NCI-H128 (cell line): Measurements from ENCODE around the gene OR5I1.
"Not testable (repeated sequence)": the region's sequence is repeated elsewhere in the genome, so short reads cannot be mapped to it uniquely, and the experiment has no call there.

Experiments used
- DNase-seq: peaks from one replicate; lab custom pipeline; 2025; ENCODE audit not compliant: unreplicated experiment; lab: John Stamatoyannopoulos, UW

Gene OR5I1

DNA sequence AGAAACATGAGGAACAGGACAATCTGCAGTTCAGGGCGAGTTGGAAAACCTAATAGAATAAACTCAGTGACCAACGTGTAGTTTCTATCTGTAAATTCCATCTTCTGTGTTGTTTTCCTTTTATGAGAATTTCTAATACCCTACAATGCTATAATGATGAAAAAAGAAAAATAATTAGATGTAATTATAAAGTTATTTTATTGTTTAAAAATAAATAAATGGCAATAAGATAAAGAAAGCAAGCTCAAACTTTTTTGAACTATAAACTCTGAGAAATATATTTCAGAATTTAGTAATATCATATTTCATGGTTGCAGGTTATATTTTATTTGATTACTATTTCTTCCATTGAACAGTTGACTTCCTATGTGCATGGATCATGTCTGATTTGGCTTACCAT is at the start of gene OR5I1:
Gene OR5I1, minus strand, starts transcription at position 101 of the 400 bp plus-strand sequence. Its CDS starts 0 bp downstream, at position 101.
- no peak for DNase-seq

DNA sequence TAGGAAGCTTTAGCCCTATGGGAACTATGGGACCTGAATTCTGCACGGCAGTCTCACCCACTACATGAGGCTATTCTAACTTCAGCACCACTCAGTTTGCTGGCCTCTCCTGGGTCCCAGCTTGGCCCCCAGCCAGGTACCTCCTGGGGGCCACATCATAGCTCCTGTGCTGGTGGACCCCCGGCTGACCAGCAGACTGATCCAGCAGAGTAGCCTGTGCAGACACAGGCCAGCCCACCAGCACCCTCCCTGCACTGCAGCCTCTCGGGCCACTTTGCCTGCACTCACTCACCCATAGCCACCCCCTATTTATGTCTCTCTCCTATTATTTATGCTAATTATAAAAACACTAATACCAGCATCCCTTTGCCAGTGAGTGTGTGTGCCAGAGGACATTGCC is 34.7 kb upstream of the OR5I1 start:
- DNase-seq, result no peak

DNA sequence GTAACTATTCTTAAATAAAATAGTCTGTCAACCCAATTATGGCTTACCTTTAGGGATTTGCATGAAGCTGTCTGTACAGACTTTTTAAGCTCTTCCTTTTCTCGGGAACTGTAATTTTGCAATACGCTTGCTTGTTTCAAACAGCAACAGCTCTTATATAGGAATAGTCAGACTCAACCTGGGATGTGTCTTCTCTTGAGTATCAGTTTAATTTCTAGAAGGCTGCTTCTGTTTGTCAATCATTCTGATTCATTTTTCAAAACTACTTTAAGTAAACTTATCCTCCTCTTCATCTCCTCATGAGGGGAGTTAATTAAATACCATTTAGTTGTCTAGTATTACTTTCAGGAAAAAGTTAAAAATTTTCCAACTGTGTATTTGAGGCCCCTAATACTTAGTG is 33.6 kb upstream of the OR5I1 start, which contains the start of gene OR10AG1:
Gene OR10AG1, minus strand, starts transcription at position 101 of the 400 bp plus-strand sequence. Its CDS starts 38 bp downstream, at position 63.
- DNase-seq, result no peak

DNA sequence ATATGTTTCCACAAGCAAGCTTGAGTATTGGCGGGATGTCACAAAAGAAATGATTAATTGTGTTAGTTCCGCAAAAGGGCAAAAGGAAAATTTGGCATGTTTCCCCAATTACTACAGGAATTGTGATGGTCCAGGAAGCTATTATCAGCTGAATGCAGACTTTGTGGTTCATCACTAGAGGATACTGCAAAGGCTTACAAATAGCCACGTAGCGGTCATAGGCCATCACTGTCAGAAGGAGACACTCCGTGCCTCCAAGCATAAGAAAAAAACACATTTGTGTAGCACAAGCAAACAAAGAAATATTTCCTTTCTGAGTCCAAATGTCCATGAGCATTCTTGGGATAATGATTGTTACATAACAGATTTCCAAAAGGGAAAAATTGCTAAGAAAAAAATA is 31.7 kb upstream of the OR5I1 start:
- no peak for DNase-seq

DNA sequence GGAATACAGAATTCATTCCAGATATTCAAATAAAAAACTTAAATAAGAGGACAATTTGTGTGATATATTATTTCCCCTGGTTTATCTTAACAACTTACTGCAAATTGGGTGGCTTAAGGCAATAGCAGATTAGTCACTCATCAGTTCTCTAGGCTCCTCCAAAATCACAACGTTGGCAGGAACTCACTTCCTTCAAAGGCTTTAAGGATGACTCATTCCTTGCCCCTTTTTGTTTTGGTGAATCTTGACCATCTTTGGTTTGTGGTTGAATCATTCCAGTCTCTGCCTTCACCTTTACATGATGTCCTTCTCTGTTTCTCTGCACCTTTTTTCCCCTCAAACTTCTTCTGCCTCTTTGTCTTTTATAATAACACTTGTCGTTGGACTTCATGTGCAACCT is 30.2 kb upstream of the OR5I1 start:
- no peak for DNase-seq

DNA sequence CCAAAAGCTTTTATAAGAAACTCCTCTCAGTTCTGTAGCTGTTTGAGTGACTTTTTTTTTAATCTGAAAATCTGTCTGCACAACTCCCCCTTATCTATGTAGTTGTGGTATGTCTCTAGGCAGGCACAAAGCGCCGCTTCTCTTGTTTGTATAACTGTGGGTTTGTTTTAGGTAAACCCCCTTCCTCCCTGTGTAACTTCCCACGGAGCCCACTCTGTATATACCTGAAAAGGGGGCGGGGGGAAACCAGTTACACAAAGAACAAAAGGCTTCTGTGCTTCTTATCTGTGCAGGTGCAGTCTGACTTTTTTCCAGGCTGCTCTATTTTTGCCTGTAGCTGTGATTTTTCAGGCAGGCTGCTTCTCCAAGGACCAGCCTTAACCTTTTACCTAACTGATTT is 20.3 kb upstream of the OR5I1 start:
- no peak for DNase-seq

DNA sequence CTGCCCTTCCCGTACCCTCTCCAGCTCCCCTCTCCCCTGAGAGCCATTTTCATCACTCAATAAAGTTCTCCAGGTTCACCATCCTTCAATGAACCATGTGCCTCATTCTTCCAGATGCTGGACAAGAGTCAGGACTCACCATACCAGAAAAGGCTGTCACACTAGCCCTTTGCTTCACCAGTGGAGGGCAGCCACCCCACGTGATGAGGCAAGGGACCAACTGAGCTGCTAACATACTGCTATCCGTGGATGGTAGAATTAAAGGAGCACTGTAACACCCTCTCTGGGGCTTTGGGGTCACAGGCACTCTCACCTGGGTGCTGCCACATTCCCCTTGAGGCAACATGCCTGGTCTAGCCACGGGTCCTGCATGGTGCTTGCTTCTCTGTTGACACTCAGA is 13.1 kb upstream of the OR5I1 start:
- DNase-seq, result no peak

DNA sequence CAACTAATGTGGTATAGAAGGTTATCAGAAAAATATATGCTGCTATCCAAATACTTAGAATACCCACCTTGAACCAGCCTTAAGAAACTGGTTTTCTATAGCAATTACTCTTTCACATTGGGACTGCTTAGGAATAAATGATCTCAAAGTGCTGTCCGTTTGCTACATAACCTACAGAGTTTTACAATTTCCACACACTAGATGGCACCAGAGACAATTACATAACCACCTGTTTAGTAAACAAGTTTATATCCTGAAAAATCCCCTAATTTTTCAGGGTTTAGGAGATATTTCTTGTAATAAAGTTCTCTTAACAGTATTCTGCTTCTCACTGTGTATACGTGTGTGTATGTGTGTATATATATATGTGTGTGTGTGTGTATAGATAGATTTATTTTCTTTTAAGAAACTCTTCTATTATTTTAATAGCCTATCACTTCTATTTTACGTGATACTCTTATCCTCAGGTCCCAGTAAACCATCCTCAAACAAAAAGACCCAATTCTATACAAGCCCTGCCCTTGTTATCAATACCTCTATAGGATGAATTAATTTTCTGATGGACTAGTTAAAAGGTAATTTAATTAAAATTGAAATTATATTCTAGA is 6.7 kb upstream of the OR5I1 start:
- DNase-seq, result no peak

DNA sequence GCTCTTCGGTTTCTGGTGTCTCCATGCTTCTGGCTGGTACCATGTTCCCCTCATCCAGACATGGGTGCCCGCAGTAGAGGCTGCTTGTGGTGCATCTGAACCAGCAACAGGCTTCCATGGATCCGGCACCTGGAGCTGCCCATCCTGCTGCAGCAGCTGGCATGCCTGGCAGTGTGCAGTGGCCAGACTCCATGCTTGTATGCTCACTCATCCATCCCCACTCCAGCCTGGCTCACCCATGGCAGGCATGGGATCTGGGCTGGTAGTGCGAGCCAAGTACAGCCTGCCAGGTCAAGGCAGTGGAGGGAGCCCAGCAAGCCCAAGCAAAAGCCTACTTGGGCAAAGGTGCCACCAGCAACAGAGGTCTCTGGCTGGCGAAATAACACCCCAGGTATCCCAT is 15.7 kb downstream of the OR5I1 start:
- DNase-seq, result no peak

DNA sequence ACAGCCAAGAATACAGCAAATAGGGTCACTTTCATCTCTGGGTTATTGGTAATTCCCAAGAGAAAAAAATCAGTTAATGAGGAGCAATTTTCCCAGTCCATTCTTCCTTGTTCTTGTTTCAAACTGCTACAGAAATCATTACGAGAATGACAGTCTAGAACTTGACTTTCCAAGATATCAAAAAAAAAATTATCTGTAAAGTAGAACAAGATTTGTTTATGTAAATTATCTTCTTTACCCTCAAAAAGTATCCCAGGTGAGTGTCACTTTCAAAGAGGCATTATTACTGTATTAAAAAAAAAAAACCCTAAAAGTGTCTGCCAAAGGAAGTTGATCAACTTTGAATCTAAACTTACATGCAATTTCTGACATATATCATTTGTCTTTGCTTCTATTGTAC is 21.7 kb downstream of the OR5I1 start, which contains the start of gene OR5W2:
Gene OR5W2, minus strand, starts transcription at position 101 of the 400 bp plus-strand sequence. Its CDS starts 0 bp downstream, at position 101.
- no peak for DNase-seq

DNA sequence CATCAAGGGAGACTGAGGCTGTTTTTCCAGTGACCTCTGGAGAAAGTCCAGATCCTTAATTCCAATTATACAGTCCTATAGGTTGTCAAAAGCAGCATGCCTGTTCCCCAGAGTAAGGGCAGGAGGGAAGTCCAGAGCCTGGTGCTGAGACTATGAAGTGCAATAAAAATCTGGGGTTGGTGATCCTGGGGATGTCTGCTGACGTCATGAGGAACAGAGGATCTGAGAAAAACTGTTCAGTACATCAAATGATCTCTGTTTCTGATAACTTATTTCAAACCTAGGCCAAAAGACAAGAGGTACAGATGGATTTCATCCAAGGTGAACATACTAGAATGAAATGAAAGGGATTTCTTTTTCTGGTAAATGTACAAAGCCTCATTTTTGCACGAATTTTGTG is 33.9 kb downstream of the OR5I1 start:
- no peak for DNase-seq

DNA sequence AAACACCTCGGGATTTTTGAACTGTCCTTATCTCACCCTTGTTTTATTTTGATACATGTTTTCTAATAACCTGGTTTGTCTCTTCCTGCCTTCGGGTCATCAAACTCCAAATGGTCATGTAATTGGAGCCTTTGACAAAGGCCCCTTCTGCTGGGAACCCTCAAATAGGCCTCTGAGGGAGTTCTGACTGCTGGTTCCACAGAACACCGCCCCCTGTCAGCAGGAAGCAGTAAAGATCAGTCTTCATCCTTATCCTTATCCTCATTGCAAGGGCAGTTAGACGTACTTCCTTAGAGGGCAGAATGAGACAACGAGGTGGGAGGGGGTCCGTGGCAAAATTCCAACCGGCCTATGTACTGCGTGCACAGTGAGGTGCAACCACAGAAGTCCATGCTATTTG is 41.0 kb downstream of the OR5I1 start:
- no peak for DNase-seq

DNA sequence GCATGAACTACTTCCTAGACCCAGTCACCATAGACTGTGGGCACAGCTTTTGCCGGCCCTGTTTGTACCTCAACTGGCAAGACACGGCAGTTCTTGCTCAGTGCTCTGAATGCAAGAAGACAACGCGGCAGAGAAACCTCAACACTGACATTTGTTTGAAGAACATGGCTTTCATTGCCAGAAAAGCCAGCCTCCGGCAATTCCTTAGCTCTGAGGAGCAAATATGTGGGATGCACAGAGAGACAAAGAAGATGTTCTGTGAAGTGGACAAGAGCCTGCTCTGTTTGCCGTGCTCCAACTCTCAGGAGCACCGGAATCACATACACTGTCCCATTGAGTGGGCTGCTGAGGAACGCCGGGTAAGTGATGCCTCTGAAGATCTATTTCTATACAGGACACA is 50.7 kb downstream of the OR5I1 start:
- DNase-seq, result not testable (repeated sequence)
